DOHH2 (cell line): ENCODE results near the gene ZNF229.
"Not testable (repeated sequence)": the region's sequence is repeated elsewhere in the genome, so short reads cannot be mapped to it uniquely, and the experiment has no call there.

Experiments
- CTCF ChIP-seq: fragments of 200-600 bp; sonication (generic); IDR thresholded peaks from one replicate; pipeline ENCODE4 v1.5.1; 2014; ENCODE audit warnings: antibody characterized with exemption, mild to moderate bottlenecking, low read depth, low read length; ENCODE audit not compliant: poor library complexity, severe bottlenecking
- EZH2phosphoT487 ChIP-seq: fragments of 200-600 bp; sonication (generic); IDR thresholded peaks from 2 replicates; pipeline ENCODE4 v1.6.1; 2017; ENCODE audit warnings: borderline replicate concordance, mild to moderate bottlenecking, antibody characterized with exemption, low read length, moderate library complexity, mixed read lengths

- TF ChIP-seq CTCF, EZH2phosphoT487: not testable (repeated sequence)
These were observed 59.0 kb downstream of the ZNF229 start for GRCh38 chr19:44389268-44389667.
